Esophagus (tissue), 2 donors: ENCODE data around the gene LMX1A. TPM values are rescaled to one million over a fixed set of nuclear protein-coding genes. Genes with fewer than 3 reads are reported as not detected.

Experiments used
- H3K27ac ChIP-seq, 2 donors: one replicate each; pipeline ENCODE4 v1.5.1; 2013; ENCODE audit warnings: low read depth in 2 of 2, mild to moderate bottlenecking in 2 of 2, inconsistent platforms in 1 of 2, low read length in 1 of 2, moderate library complexity in 1 of 2
- H3K27me3 ChIP-seq, 2 donors: one replicate each; pipeline ENCODE4 v1.6.1; 2013; ENCODE audit warnings: low read length in 2 of 2, control low read depth in 1 of 2, mild to moderate bottlenecking in 1 of 2; ENCODE audit not compliant: insufficient read depth in 2 of 2, control insufficient read depth in 1 of 2
- H3K36me3 ChIP-seq, 2 donors: one replicate each; pipeline ENCODE4 v1.6.1; 2013; ENCODE audit warnings: low read length in 1 of 2; ENCODE audit not compliant: control insufficient read depth in 2 of 2, insufficient read depth in 2 of 2
- H3K4me1 ChIP-seq, 2 donors: one replicate each; pipeline ENCODE4 v1.6.1; 2013; ENCODE audit warnings: low read length in 1 of 2; ENCODE audit not compliant: control insufficient read depth in 2 of 2, insufficient read depth in 2 of 2
- H3K4me3 ChIP-seq, 2 donors: one replicate each; pipeline ENCODE4 v1.5.1; 2013; ENCODE audit warnings: low read length in 2 of 2, mild to moderate bottlenecking in 2 of 2, low read depth in 1 of 2, moderate library complexity in 1 of 2
- H3K9me3 ChIP-seq, 2 donors: one replicate each; pipeline ENCODE4 v1.6.1; 2013; ENCODE audit warnings: mild to moderate bottlenecking in 2 of 2, low read depth in 1 of 2, low read length in 1 of 2, moderate library complexity in 1 of 2; ENCODE audit not compliant: control insufficient read depth in 2 of 2, insufficient read depth in 1 of 2
- WGBS, 2 donors: extraction: QIAGEN DNeasy Blood & Tissue Kit; methylation state at CpG; one replicate each; pipeline ENCODE4 v1.1.7; 2013; 5-methylcytosine and 5-hydroxymethylcytosine counted together
- polyA plus RNA-seq, 2 donors: library from polyadenylated mRNA; stranded (reverse); fragments of 200-250 nt; gene quantifications; one replicate each; pipeline ENCODE4 v1.2.3, GENCODE V29; 2013
- donor health status: healthy with polysubstance abuse.
- donor health status: Bipolar disorder and iron deficiency.

LMX1A gene
- polyA plus RNA-seq, 2 donors, result 0.01 to 0.10 TPM

DNA sequence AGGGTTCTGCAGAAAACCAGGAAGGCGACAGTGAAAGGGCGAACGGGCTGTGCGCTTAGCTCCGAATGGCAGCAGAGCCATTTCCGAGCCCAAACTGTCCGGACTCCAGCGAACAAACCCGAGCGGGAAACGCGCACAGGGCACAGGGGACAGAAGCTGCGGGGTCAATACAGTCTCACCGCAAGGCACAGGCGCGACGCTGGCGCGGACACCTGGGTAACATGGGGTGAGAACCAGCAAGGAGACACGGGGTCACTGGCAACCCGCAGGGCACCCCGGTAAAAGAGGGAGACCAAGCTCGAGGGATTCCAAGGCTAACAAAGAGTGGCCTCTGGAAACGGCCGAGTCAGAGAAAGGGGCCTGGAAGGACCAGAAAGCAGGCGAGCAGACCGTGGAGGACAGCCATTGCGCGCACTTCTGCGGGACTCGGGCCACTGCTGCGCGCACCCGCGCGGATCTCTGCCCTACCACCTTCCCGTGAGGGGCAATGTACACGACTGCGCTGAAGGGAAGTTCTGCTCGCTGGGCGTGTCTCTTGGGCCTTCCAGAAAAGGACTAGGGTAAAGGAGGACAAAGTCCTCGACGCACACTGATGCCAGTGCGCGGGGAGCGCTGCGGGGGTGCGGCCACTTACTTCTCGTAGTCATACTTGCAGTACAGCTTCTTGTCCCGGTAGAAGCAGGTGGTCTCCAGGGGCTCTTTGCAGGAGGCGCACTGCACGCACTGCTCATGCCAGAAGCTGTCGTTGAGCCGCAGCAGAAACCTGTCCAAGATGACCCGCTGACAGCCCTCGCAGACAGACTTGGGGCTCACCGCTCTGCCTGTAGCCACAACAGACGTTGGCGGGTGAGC, 3.8 kb downstream of the LMX1A start:
- H3K9me3 ChIP-seq, result peaks cover 0 to 14% of the 10 kb centered on the region in 2 donors
- H3K27ac ChIP-seq, result no peak overlapping the region
- 7 to 8% methylated on average over 59 of the region's 59 CpGs for WGBS, 2 donors
- H3K4me1 ChIP-seq, result peaks cover 10 to 14% of the 10 kb centered on the region in 2 donors
- peaks cover 11 to 39% of the 10 kb centered on the region in 2 donors for H3K27me3 ChIP-seq
- no peaks in the 10 kb centered on the region for H3K36me3 ChIP-seq
- no peak overlapping the region for H3K4me3 ChIP-seq

DNA sequence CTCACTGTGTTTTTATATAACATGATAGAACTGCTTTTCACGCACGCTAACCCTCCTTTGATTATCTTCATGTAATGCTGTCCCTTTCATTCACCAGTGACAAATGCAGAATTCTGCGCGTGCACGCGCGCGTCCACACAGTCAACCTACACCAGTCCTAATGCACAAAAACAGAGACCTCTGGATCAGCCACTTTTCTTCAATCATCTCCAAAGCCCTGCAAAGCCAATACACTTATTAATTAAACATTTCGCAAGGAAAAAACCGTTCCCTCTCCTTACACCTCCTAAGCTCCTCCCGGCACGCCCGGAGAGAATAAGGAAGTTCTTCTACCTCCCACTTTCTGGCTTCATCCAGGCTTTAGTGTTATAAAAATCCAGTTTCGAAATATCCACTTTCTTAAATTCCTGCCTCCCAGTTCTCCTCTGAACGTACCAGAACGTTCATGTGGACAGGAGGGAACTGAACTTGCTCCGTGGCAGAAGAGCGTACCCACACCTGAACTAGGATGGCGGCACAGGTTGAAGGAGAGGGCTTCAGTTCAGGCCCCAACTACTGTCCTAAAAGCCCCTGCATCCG, 4.6 kb downstream of the LMX1A start:
- H3K27ac ChIP-seq, result no peak overlapping the region
- no peak overlapping the region for H3K4me3 ChIP-seq
- peaks cover 0 to 14% of the 10 kb centered on the region in 2 donors for H3K9me3 ChIP-seq
- peaks cover 11 to 35% of the 10 kb centered on the region in 2 donors for H3K27me3 ChIP-seq
- peaks cover 10 to 14% of the 10 kb centered on the region in 2 donors for H3K4me1 ChIP-seq
- no peaks in the 10 kb centered on the region for H3K36me3 ChIP-seq
- WGBS, 2 donors, result 11% methylated on average over 20 of the region's 20 CpGs

DNA sequence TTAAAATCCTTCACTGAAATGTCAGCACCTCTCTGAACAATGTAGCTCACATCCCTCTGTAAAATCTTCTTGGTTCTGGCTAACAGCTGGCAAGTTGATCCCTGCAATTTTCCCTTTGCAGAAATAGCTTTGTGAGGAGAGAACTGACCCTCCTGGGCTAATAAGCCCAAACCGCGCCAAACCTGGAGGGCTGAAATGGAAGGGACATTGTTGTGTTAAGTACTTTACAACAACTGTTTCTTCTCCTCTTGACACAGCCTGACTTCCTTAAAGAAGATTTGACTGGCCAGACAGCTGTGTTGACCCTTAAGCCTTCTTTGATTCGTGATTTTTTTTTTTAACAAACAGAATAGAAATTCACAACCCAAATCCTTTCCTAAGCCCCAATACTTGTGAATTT, 5.7 kb downstream of the LMX1A start:
- peaks cover 11 to 32% of the 10 kb centered on the region in 2 donors for H3K27me3 ChIP-seq
- peaks cover 6 to 10% of the 10 kb centered on the region in 2 donors for H3K4me1 ChIP-seq
- 14 to 22% methylated on average over 3 of the region's 3 CpGs for WGBS, 2 donors
- no peak overlapping the region for H3K27ac ChIP-seq
- no peaks in the 10 kb centered on the region for H3K36me3 ChIP-seq
- peaks cover 0 to 14% of the 10 kb centered on the region in 2 donors for H3K9me3 ChIP-seq
- H3K4me3 ChIP-seq, result no peak overlapping the region

DNA sequence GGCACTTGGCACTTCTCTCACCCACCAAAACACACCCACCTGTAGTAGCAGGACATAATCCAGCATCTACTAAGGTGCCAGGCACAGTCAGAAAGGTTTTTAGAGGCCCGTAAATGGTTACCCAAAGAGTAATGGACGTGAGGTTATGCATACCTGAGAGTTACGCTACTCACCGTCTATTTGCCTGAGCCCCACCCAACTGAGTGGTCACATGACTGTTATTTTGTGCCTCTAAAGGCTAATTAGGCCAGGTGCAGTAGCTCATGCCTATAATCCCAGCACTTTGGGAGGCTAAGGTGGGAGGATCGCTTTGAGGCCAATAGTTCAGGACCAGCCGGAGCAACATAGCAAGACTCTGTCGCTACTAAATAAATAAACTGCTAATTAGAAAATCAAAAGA, 11.0 kb downstream of the LMX1A start:
- no peaks in the 10 kb centered on the region for H3K36me3 ChIP-seq
- H3K27ac ChIP-seq, result no peak overlapping the region
- H3K4me3 ChIP-seq, result no peak overlapping the region
- H3K9me3 ChIP-seq, result no peaks in the 10 kb centered on the region
- no peaks in the 10 kb centered on the region for H3K4me1 ChIP-seq
- H3K27me3 ChIP-seq, result no peaks in the 10 kb centered on the region
- WGBS, 2 donors, result 60 to 64% methylated on average over 7 of the region's 7 CpGs

DNA sequence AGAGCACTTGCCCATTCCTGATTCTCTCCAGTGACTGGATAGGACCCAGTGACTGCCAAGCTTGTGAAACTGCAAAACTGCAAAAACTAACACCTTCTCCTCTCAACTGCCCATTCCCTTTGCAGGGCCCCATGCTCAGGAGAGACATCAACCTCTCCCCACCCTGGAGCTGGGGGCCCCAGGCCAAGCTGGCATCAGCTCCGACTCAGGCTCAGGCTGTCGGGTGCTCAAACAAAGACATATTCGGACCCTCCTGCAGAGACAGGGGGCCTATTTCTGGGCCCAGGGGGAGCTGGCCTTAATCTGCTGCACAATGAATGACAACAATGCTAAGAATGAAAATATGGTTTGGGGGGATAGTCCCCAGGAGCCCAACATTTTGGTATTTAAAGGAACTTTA, 11.8 kb downstream of the LMX1A start:
- H3K36me3 ChIP-seq, result no peaks in the 10 kb centered on the region
- no peak overlapping the region for H3K4me3 ChIP-seq
- WGBS, 2 donors, result 43 to 54% methylated on average over 3 of the region's 3 CpGs
- no peak overlapping the region for H3K27ac ChIP-seq
- H3K9me3 ChIP-seq, result no peaks in the 10 kb centered on the region
- no peaks in the 10 kb centered on the region for H3K27me3 ChIP-seq
- no peaks in the 10 kb centered on the region for H3K4me1 ChIP-seq

DNA sequence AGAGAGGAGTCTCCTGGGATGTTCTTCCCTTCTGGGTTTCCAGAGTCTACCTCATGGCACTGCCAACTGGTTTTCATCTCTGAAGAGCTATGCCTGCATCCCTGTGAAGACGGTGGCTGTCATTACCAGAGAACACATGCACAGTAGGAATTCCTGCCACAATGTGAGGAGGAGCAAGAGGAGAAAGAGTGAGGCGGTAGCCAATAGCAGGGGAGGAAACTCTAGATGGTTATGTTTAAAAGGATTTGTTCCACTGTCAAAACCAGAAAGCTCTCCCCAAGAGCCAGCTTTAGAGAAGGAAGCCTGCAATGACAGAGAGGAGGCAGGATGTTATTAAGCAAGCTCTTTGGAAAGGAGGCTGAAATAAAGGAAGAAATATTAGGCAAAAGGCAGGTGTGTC, 12.3 kb downstream of the LMX1A start:
- Histone ChIP-seq H3K27me3 (no peaks in the 10 kb centered on the region), H3K9me3 (no peaks in the 10 kb centered on the region), H3K4me3 (no peak overlapping the region), H3K27ac (no peak overlapping the region), H3K36me3 (no peaks in the 10 kb centered on the region), H3K4me1 (no peaks in the 10 kb centered on the region)
- WGBS, 2 donors, result 49 to 59% methylated on average over 2 of the region's 2 CpGs

DNA sequence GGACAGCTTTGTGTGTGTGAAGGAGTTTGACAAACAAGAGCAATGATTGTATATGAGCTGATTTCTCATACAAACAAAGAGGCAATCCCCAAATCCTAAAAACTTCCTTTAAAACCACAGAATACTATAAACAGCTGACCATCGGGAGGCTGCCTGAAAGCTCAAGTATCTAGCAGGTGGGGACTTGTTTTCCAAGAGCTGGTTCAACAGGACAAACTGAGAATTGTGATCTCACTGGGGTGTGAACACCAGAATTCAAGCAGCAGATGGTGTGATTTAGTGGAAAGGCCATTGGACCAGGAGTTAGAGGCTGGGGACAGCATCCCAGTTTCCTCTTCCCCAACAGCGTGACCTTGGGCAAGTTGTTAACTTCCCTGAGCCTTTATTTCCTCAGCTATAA, 13.9 kb downstream of the LMX1A start:
- 43 to 57% methylated on average over 2 of the region's 2 CpGs for WGBS, 2 donors
- no peaks in the 10 kb centered on the region for H3K4me1 ChIP-seq
- no peaks in the 10 kb centered on the region for H3K36me3 ChIP-seq
- no peak overlapping the region for H3K4me3 ChIP-seq
- no peaks in the 10 kb centered on the region for H3K9me3 ChIP-seq
- H3K27ac ChIP-seq, result no peak overlapping the region
- no peaks in the 10 kb centered on the region for H3K27me3 ChIP-seq

DNA sequence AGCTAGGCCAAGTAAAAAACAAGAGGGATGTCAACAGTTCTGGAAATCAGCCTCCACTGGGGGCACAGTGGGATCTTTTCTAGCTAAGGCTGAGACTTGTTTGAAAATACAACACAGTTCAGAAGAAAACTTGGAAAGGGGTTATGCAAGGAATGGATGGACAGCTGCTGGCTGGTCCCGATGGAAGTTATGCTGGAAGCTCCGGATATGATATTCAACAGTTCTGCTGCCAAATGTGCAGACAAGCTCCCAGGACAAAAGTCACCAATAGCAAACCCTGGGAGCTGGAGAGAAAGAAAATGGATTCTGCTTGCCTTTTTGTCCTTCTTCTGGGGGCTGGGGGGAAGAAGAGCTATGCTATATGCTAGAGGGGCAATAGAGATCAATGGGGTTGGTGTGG, 14.3 kb downstream of the LMX1A start:
- Histone ChIP-seq H3K36me3 (no peaks in the 10 kb centered on the region), H3K4me3 (no peak overlapping the region), H3K9me3 (no peaks in the 10 kb centered on the region), H3K27me3 (no peaks in the 10 kb centered on the region), H3K27ac (no peak overlapping the region), H3K4me1 (no peaks in the 10 kb centered on the region)
- 80 to 84% methylated on average over 2 of the region's 2 CpGs for WGBS, 2 donors

DNA sequence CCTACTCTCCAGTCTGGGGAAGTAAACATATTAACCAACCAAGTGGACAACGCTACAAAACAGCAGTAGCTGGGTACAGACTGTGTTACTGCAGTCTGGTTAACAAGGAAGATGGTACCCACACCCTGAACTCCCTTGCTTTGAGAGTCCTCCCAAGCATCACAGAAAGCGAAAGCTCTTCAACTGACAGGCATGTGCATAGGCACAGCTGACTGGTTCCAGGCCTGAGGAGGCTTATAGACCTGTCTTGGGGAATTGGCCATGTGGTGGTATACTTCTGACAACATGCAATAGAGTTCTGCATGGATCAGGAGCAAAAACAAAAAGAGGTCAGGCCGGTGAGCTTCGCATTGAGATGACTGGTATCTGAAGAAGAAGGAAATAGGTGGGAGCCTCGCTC, 17.4 kb downstream of the LMX1A start:
- WGBS, 2 donors, result 92 to 94% methylated on average over 5 of the region's 5 CpGs
- Histone ChIP-seq H3K9me3 (no peaks in the 10 kb centered on the region), H3K27ac (no peak overlapping the region), H3K4me1 (no peaks in the 10 kb centered on the region), H3K4me3 (no peak overlapping the region), H3K36me3 (no peaks in the 10 kb centered on the region), H3K27me3 (no peaks in the 10 kb centered on the region)

DNA sequence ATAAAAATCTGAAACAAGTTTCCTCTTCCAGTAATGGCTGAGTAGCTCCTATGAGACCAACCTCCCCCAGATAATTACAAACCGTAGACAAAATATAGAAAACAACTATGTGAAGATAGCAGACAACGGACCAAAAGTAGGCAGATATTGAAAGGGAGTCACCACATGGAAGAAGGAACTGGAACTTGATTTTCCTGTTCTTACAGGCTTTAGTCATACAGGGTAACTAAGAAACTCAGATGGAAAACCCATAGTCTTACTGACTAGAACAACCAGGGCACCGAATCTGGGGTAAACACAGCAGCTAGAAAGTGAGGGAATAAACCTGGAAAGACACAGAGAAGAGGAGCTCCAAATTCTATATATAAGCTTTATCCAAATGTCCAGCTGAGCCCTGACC, 26.0 kb downstream of the LMX1A start:
- Histone ChIP-seq H3K9me3 (no peaks in the 10 kb centered on the region), H3K4me1 (no peaks in the 10 kb centered on the region), H3K27me3 (peaks cover 0 to 3% of the 10 kb centered on the region in 2 donors), H3K27ac (no peak overlapping the region), H3K4me3 (no peak overlapping the region), H3K36me3 (no peaks in the 10 kb centered on the region)
- 50 to 51% methylated on average over 3 of the region's 3 CpGs for WGBS, 2 donors
